ENCODE measurements around the gene UXT.

DNA sequence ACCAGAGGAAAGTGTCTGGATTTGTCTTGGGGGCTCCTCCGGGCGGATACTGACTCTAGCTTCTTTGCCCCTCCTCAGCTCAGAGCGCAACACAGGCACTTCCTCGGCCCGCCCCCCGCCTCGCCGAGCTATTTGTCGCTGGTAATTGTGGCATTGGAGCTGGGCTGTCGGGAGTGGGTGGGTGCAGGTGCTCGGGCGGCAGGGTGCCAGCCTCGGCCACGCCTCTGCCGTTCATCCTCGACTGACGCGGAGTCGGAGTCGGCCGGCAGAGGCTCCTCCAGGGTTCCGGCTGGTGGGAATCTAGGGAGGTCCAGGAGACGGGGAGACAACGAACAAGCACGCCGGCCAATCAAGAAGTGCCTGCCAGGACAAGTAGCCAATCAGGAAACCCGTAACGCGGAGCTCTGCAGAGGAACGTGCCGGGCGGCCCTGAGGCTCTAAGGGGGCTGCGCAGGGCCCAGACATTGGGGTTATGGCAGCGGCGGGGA, 35.4 kb downstream of the UXT start:
- TF ChIP-seq, protein P1, sequence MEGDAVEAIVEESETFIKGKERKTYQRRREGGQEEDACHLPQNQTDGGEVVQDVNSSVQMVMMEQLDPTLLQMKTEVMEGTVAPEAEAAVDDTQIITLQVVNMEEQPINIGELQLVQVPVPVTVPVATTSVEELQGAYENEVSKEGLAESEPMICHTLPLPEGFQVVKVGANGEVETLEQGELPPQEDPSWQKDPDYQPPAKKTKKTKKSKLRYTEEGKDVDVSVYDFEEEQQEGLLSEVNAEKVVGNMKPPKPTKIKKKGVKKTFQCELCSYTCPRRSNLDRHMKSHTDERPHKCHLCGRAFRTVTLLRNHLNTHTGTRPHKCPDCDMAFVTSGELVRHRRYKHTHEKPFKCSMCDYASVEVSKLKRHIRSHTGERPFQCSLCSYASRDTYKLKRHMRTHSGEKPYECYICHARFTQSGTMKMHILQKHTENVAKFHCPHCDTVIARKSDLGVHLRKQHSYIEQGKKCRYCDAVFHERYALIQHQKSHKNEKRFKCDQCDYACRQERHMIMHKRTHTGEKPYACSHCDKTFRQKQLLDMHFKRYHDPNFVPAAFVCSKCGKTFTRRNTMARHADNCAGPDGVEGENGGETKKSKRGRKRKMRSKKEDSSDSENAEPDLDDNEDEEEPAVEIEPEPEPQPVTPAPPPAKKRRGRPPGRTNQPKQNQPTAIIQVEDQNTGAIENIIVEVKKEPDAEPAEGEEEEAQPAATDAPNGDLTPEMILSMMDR (IDR thresholded peaks at IDR 0.05) = no peak
- TF ChIP-seq POLR2A (IDR thresholded peaks at IDR 0.05) = no peak
